HepG2 (cell line): Measurements from ENCODE around the gene RASSF7. TPM values are rescaled to one million over a fixed set of nuclear protein-coding genes. Genes with fewer than 3 reads are reported as not detected.

Experiments used
- BCL6 ChIP-seq: IDR thresholded peaks from 2 replicates; pipeline ENCODE4 v1.6.1; 2016; ENCODE audit warnings: missing genetic modification reagents, missing compliant biosample characterization
- CBX2 ChIP-seq, 2 experiments: fragments of 200-600 bp in 1 of 2; sonication (generic); formaldehyde crosslinking in 1 of 2; IDR thresholded peaks; 2 replicates each; pipeline versions ENCODE4 v1.7.0 to v1.8.1; 2018 to 2022; ENCODE audit warnings: low read depth in 2 of 2, low read length in 1 of 2, mild to moderate bottlenecking in 1 of 2, missing genetic modification reagents in 1 of 2
- CBX5 ChIP-seq: sonication (generic); formaldehyde crosslinking; IDR thresholded peaks from 2 replicates; pipeline ENCODE4 v1.4.0; 2020; ENCODE audit warnings: missing genetic modification reagents, borderline replicate concordance
- ELF4 ChIP-seq: sonication (generic); formaldehyde crosslinking; IDR thresholded peaks from 2 replicates; pipeline ENCODE4 v1.5.0; 2020; ENCODE audit warnings: missing genetic modification reagents, mild to moderate bottlenecking, moderate library complexity, borderline replicate concordance
- MAF1 ChIP-seq: sonication (generic); formaldehyde crosslinking; IDR thresholded peaks from 2 replicates; pipeline ENCODE4 v1.5.0; 2020; ENCODE audit warnings: missing genetic modification reagents, borderline replicate concordance
- MAFK ChIP-seq, 2 experiments: IDR thresholded peaks in 1 of 2; conservative IDR thresholded peaks in 1 of 2; 2 replicates each; pipeline ENCODE4 v1.6.1; 2011; ENCODE audit warnings: improper control_type of control experiment in 2 of 2, low read length in 2 of 2
- MEIS1 ChIP-seq: sonication (generic); formaldehyde crosslinking; IDR thresholded peaks from 2 replicates; pipeline ENCODE4 v1.9.0; 2021; ENCODE audit warnings: mild to moderate bottlenecking, missing genetic modification reagents, moderate library complexity, borderline replicate concordance
- NFKBIZ ChIP-seq: IDR thresholded peaks from 2 replicates; pipeline ENCODE4 v1.6.1; 2018; ENCODE audit warnings: missing genetic modification reagents, missing compliant biosample characterization
- RFXANK ChIP-seq: IDR thresholded peaks from 2 replicates; pipeline ENCODE4 v1.6.1; 2016
- SCMH1 ChIP-seq: sonication (generic); formaldehyde crosslinking; IDR thresholded peaks from 2 replicates; pipeline ENCODE4 v1.9.0; 2021; ENCODE audit warnings: missing genetic modification reagents, mild to moderate bottlenecking, borderline replicate concordance
- SMAD3 ChIP-seq: sonication (generic); formaldehyde crosslinking; IDR thresholded peaks from 2 replicates; pipeline ENCODE4 v1.4.0; 2020; ENCODE audit warnings: missing genetic modification reagents
- SMARCE1 ChIP-seq: fragments of 450-650 bp; IDR thresholded peaks from 2 replicates; pipeline ENCODE4 v1.6.1; 2017; ENCODE audit warnings: borderline replicate concordance
- TCF7L2 ChIP-seq: IDR thresholded peaks from 2 replicates; pipeline ENCODE4 v1.6.1; 2011; ENCODE audit warnings: mild to moderate bottlenecking, low read depth, low read length, moderate library complexity
- TOPORS ChIP-seq: sonication (generic); formaldehyde crosslinking; IDR thresholded peaks from 2 replicates; pipeline ENCODE4 v1.8.0; 2023; ENCODE audit warnings: mild to moderate bottlenecking, missing genetic modification reagents
- ZBTB21 ChIP-seq: sonication (generic); formaldehyde crosslinking; IDR thresholded peaks from 2 replicates; pipeline ENCODE4 v1.4.0; 2020; ENCODE audit warnings: missing genetic modification reagents
- ZBTB7B ChIP-seq: sonication (generic); formaldehyde crosslinking; IDR thresholded peaks from 2 replicates; pipeline ENCODE4 v1.4.0; 2020; ENCODE audit warnings: missing genetic modification reagents
- ZNF543 ChIP-seq: sonication (generic); formaldehyde crosslinking; IDR thresholded peaks from 2 replicates; pipeline ENCODE4 v1.4.0; 2020; ENCODE audit warnings: mild to moderate bottlenecking, missing genetic modification reagents
- ZNF577 ChIP-seq: sonication (generic); formaldehyde crosslinking; IDR thresholded peaks from 2 replicates; pipeline ENCODE4 v1.4.0; 2020; ENCODE audit warnings: mild to moderate bottlenecking, low read depth, missing genetic modification reagents, borderline replicate concordance
- ZNF614 ChIP-seq: IDR thresholded peaks from 2 replicates; pipeline ENCODE4 v1.6.1; 2018; ENCODE audit warnings: missing biosample characterization, missing genetic modification reagents, inconsistent platforms, borderline replicate concordance
- ZNF773 ChIP-seq: sonication (generic); formaldehyde crosslinking; IDR thresholded peaks from 2 replicates; pipeline ENCODE4 v1.4.0; 2020; ENCODE audit warnings: missing genetic modification reagents, borderline replicate concordance
- ZSCAN20 ChIP-seq: sonication (generic); formaldehyde crosslinking; IDR thresholded peaks from 2 replicates; pipeline ENCODE4 v1.4.0; 2020; ENCODE audit warnings: missing genetic modification reagents, mild to moderate bottlenecking, borderline replicate concordance
- polyA plus RNA-seq, 8 experiments: library from polyadenylated mRNA; depleted of rRNA in 3 of 8; stranded (reverse) in 7 of 8; unstranded in 1 of 8; fragments of >200 nt; fragmentation: Illumina TruSeq in 4 of 8; extraction: Trizol in 4 of 8; gene quantifications; 2 replicates each; pipeline versions ENCODE4 v1.2.1 to v1.2.3, GENCODE V29; 2011 to 2016; ENCODE audit warnings: low read depth in 4 of 8, missing spikeins in 1 of 8, mixed read lengths in 1 of 8; ENCODE audit not compliant: insufficient read depth in 1 of 8
- total RNA-seq, 5 experiments: library from RNA; depleted of rRNA; stranded (reverse); fragments of >200 nt; fragmentation: Illumina TruSeq; extraction: Trizol; gene quantifications; 2 replicates each; pipeline ENCODE4 v1.2.3, GENCODE V29; 2016; ENCODE audit warnings: low read depth in 1 of 5
- TF ChIP-seq, protein P1 (sequence below), 2 experiments: sonication (generic) in 1 of 2; formaldehyde crosslinking in 1 of 2; IDR thresholded peaks; 2 replicates each; pipeline versions ENCODE4 v1.4.0 to v1.6.1; 2016 to 2020; ENCODE audit warnings: borderline replicate concordance in 1 of 2, low read depth in 1 of 2, mild to moderate bottlenecking in 1 of 2, missing genetic modification reagents in 1 of 2
- TF ChIP-seq, protein P2 (sequence below): sonication (generic); formaldehyde crosslinking; IDR thresholded peaks from 2 replicates; pipeline ENCODE4 v1.4.0; 2020; ENCODE audit warnings: mild to moderate bottlenecking, missing genetic modification reagents
- TF ChIP-seq, protein P3 (sequence below): sonication (generic); formaldehyde crosslinking; IDR thresholded peaks from 2 replicates; pipeline ENCODE4 v1.4.0; 2020; ENCODE audit warnings: mild to moderate bottlenecking, missing genetic modification reagents

RASSF7 gene
- total and polyA plus RNA-seq, 2 of the 13 experiments (the other 11 are each of a cell fraction or from before 2014, with no cell fraction given): 20.2 to 28.6 TPM

DNA sequence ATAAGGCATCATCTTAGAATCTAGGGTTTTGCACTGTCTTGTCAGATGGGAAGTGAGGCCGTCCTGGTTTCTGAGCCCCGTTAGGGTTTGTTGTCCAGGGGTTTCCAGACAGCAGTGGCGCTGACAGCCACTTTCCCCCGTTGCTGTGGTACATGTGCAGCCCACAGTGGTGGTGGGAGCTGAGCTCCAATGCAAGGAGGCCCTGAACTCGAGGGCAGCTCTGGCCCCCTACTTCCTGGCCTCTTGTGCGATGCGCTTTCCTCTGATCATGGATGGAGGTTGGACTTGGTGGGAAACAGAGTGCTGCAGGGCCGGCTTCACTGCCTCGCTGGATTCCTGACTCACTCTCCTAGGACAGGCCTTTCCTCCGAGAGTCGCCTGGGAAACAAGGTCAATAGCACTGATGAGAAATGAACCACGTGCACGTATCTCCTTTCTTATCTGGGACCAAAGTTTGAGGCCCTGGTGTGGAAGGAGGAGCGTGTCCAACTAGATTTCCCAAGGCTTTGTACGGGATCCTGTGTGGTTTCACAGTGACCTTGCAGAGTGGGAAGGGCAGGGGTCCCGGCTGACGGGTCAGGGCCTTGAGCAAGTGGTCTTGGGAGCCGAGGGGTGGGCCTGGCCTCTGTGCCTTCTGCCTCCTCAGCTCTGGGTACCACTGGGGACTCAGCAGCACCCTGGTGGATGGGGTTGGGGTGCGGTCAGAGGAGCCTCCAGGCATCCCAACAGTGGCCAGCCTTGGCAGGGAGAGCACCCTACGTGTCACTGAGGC, 19.2 kb downstream of the RASSF7 start (continued):
- TF ChIP-seq ELF4 (CRISPR knock-in tag): no peak
- TF ChIP-seq ZNF543 (CRISPR knock-in tag): no peak
- TF ChIP-seq, protein P1, sequence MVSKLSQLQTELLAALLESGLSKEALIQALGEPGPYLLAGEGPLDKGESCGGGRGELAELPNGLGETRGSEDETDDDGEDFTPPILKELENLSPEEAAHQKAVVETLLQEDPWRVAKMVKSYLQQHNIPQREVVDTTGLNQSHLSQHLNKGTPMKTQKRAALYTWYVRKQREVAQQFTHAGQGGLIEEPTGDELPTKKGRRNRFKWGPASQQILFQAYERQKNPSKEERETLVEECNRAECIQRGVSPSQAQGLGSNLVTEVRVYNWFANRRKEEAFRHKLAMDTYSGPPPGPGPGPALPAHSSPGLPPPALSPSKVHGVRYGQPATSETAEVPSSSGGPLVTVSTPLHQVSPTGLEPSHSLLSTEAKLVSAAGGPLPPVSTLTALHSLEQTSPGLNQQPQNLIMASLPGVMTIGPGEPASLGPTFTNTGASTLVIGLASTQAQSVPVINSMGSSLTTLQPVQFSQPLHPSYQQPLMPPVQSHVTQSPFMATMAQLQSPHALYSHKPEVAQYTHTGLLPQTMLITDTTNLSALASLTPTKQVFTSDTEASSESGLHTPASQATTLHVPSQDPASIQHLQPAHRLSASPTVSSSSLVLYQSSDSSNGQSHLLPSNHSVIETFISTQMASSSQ (IDR thresholded peaks at IDR 0.05; ENCODE audit: low read depth): no peak
- TF ChIP-seq, protein P1 (CRISPR knock-in tag; IDR thresholded peaks at IDR 0.05; ENCODE audit: borderline replicate concordance): no peak
- TF ChIP-seq MEIS1: peak; percentile 53; the same call in 1 of the 2 replicates
- no peak for TF ChIP-seq CBX2 (IDR thresholded peaks at IDR 0.05; ENCODE audit: low read depth, low read length)
- no peak for TF ChIP-seq CBX2 (CRISPR knock-in tag; IDR thresholded peaks at IDR 0.05; ENCODE audit: low read depth)
- 0 out of 2 replicates have a peak, but pooled peaks have one; percentile 23 for TF ChIP-seq CBX5 (CRISPR knock-in tag)
- TF ChIP-seq RFXANK (CRISPR knock-in tag): no peak
- TF ChIP-seq TCF7L2: no peak
- no peak for TF ChIP-seq ZSCAN20 (CRISPR knock-in tag)
- no peak for TF ChIP-seq ZNF577
- no peak for TF ChIP-seq MAF1
- no peak for TF ChIP-seq MAFK (conservative IDR thresholded peaks at IDR 0.05 in 1 of 2, IDR thresholded peaks at IDR 0.05 in 1 of 2; ENCODE audit: low read length in 2 of 2)
- no peak for TF ChIP-seq ZNF614
- TF ChIP-seq TOPORS (CRISPR knock-in tag): no peak
- TF ChIP-seq SCMH1 (CRISPR knock-in tag): no peak
- TF ChIP-seq, protein P2, sequence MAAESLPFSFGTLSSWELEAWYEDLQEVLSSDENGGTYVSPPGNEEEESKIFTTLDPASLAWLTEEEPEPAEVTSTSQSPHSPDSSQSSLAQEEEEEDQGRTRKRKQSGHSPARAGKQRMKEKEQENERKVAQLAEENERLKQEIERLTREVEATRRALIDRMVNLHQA (CRISPR knock-in tag): no peak
- peak; percentile 59; the same call in 1 of the 2 replicates for TF ChIP-seq ZBTB7B (CRISPR knock-in tag)
- TF ChIP-seq SMARCE1: no peak
- TF ChIP-seq ZBTB21 (CRISPR knock-in tag): no peak
- TF ChIP-seq, protein P3, sequence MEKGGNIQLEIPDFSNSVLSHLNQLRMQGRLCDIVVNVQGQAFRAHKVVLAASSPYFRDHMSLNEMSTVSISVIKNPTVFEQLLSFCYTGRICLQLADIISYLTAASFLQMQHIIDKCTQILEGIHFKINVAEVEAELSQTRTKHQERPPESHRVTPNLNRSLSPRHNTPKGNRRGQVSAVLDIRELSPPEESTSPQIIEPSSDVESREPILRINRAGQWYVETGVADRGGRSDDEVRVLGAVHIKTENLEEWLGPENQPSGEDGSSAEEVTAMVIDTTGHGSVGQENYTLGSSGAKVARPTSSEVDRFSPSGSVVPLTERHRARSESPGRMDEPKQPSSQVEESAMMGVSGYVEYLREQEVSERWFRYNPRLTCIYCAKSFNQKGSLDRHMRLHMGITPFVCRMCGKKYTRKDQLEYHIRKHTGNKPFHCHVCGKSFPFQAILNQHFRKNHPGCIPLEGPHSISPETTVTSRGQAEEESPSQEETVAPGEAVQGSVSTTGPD: no peak
- TF ChIP-seq ZNF773: no peak
- TF ChIP-seq NFKBIZ: no peak
- TF ChIP-seq BCL6 (CRISPR knock-in tag): peak; percentile 36
- TF ChIP-seq SMAD3 (CRISPR knock-in tag): no peak
